AG09309 (cell line): Measurements from ENCODE around the gene KRTAP5-8.
A peak's percentile ranks its signal among the peaks of the same experiment; 100 is the strongest.
"Not testable (repeated sequence)": the region's sequence is repeated elsewhere in the genome, so short reads cannot be mapped to it uniquely, and the experiment has no call there.

Experiments
- DNase-seq: peaks from one replicate; pipeline ENCODE4 v3.0.0-alpha.2; 2010; ENCODE audit warnings: low read depth
- H3K4me3 ChIP-seq: 2 replicates; pipeline ENCODE4 v1.5.1; 2011; ENCODE audit warnings: mild to moderate bottlenecking, low read depth, low read length, moderate library complexity; ENCODE audit not compliant: control insufficient read depth
- CTCF ChIP-seq: IDR thresholded peaks from 2 replicates; pipeline ENCODE4 v1.5.1; 2011; ENCODE audit warnings: mild to moderate bottlenecking, low read depth, low read length, inconsistent platforms; ENCODE audit not compliant: insufficient read depth, control insufficient read depth; ENCODE audit errors: missing control alignments

The KRTAP5-8 gene

GRCh38 chr11:71580057-71581003, 42.5 kb downstream of the KRTAP5-8 start:
- peak; percentile 90 for TF ChIP-seq CTCF
- H3K4me3 ChIP-seq, result no peak overlapping the region
- peak; percentile 54 for DNase-seq

GRCh38 chr11:71581826-71582225, 44.0 kb downstream of the KRTAP5-8 start:
- H3K4me3 ChIP-seq, result no peak overlapping the region
- no peak for DNase-seq
- TF ChIP-seq CTCF, result no peak

GRCh38 chr11:71582309-71582895, 44.6 kb downstream of the KRTAP5-8 start, which contains the start of gene KRTAP5-11:
Gene KRTAP5-11, minus strand, starts transcription at chr11:71582875. Its CDS starts 38 bp downstream, at chr11:71582837.
- no peak for TF ChIP-seq CTCF
- no peak within 1 kb of the TSS for H3K4me3 ChIP-seq
- DNase-seq, result no peak

DNA sequence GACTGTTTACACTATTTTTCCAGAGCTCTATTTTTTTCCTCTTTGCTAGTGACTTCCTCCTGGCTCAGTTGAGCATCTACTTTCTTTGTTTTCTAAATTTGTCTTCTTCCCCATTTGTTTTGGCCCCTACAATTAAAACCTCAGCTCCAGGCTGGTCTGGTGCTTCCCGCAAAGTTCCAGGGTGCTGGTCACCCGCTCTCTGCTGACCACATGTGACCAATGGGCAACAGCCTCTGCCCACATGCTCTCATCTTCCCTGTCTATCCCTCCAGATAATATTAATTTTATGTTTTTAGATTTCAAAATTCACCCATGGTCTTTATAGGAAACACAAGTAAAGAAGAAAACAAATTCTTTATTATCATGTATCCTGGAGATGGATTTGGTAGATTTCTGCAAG, 45.1 kb downstream of the KRTAP5-8 start:
- H3K4me3 ChIP-seq, DNase-seq: not testable (repeated sequence)

DNA sequence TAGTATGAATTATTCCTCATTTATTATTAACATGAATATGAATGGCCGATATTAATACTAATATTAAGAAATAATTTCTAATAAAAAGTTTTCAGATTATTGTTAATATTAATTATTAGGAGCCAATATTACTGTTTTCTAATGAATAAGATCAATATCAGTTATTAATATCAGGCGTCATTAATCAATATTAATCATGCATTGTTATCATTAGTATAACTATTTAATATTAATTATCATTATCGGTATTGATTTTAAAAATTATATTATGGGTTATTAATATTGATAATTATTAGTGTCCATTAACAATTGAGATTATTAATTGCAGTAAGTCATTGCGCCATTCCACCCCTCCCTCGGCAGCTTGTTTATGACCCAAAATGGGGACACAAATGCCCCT, 47.8 kb downstream of the KRTAP5-8 start:
- not testable (repeated sequence) for H3K4me3 ChIP-seq, DNase-seq

GRCh38 chr11:71588314-71588713, 50.5 kb downstream of the KRTAP5-8 start:
- not testable (repeated sequence) for DNase-seq, H3K4me3 ChIP-seq
